GM12878 (cell line): ENCODE measurements around the gene UQCRH.

Experiments
- CBFB ChIP-seq: IDR thresholded peaks from 2 replicates; pipeline ENCODE4 v1.6.1; 2016; ENCODE audit warnings: antibody characterized with exemption, low read depth
- EP300 ChIP-seq, 2 experiments: fragments of 150-350 bp in 1 of 2; IDR thresholded peaks; 2 replicates each; pipeline ENCODE4 v1.6.1; 2011 to 2012; ENCODE audit warnings: low read depth in 2 of 2, low read length in 2 of 2, borderline replicate concordance in 1 of 2, improper control_type of control experiment in 1 of 2, inconsistent platforms in 1 of 2; ENCODE audit not compliant: control insufficient read depth in 1 of 2
- KDM1A ChIP-seq: fragments of 200-600 bp; sonication (generic); IDR thresholded peaks from 2 replicates; pipeline ENCODE4 v1.6.1; 2016; ENCODE audit warnings: borderline replicate concordance
- TF ChIP-seq, protein P1 (sequence below), 3 experiments: IDR thresholded peaks in 2 of 3; conservative IDR thresholded peaks in 1 of 3; 2 replicates each; pipeline ENCODE4 v1.5.1; 2011; ENCODE audit warnings: low read depth in 3 of 3, low read length in 3 of 3, mild to moderate bottlenecking in 3 of 3, control low read depth in 2 of 3, moderate library complexity in 2 of 3, inconsistent platforms in 1 of 3, mixed read lengths in 1 of 3; ENCODE audit not compliant: control insufficient read depth in 2 of 3, insufficient read depth in 1 of 3; ENCODE audit errors: extremely low read depth in 1 of 3
- TF ChIP-seq, protein P2 (sequence below): IDR thresholded peaks from 2 replicates; pipeline ENCODE4 v1.6.1; 2012; ENCODE audit warnings: mild to moderate bottlenecking, low read depth, low read length

DNA sequence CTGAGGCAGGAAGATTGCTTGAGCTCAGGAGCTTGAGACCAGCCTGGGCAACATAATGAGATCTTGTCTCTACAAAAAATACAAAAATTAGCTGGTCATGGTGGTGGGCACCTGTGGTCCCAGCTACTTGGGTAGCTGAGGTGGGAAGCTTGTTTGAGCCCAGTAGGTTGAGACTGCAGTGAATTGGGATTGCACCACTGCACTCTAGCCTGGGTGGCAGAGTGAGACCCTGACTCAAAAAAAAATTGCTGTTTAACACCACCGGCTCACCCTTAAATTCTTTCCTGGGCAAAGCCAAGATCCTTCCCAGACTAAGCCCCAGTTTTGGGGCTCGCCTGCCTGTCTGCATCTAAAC, 30.5 kb downstream of the UQCRH start:
- TF ChIP-seq EP300 (IDR thresholded peaks at IDR 0.05; ENCODE audit: borderline replicate concordance in 1 of 2, control insufficient read depth in 1 of 2, low read depth in 2 of 2, low read length in 2 of 2) (no peak), CBFB (no peak), KDM1A (no peak)
- TF ChIP-seq, protein P1, sequence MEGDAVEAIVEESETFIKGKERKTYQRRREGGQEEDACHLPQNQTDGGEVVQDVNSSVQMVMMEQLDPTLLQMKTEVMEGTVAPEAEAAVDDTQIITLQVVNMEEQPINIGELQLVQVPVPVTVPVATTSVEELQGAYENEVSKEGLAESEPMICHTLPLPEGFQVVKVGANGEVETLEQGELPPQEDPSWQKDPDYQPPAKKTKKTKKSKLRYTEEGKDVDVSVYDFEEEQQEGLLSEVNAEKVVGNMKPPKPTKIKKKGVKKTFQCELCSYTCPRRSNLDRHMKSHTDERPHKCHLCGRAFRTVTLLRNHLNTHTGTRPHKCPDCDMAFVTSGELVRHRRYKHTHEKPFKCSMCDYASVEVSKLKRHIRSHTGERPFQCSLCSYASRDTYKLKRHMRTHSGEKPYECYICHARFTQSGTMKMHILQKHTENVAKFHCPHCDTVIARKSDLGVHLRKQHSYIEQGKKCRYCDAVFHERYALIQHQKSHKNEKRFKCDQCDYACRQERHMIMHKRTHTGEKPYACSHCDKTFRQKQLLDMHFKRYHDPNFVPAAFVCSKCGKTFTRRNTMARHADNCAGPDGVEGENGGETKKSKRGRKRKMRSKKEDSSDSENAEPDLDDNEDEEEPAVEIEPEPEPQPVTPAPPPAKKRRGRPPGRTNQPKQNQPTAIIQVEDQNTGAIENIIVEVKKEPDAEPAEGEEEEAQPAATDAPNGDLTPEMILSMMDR (IDR thresholded peaks at IDR 0.05 in 2 of 3, conservative IDR thresholded peaks at IDR 0.05 in 1 of 3; ENCODE audit: control insufficient read depth in 2 of 3, extremely low read depth in 1 of 3, insufficient read depth in 1 of 3, low read depth in 3 of 3, low read length in 3 of 3): no peak
- TF ChIP-seq, protein P2, sequence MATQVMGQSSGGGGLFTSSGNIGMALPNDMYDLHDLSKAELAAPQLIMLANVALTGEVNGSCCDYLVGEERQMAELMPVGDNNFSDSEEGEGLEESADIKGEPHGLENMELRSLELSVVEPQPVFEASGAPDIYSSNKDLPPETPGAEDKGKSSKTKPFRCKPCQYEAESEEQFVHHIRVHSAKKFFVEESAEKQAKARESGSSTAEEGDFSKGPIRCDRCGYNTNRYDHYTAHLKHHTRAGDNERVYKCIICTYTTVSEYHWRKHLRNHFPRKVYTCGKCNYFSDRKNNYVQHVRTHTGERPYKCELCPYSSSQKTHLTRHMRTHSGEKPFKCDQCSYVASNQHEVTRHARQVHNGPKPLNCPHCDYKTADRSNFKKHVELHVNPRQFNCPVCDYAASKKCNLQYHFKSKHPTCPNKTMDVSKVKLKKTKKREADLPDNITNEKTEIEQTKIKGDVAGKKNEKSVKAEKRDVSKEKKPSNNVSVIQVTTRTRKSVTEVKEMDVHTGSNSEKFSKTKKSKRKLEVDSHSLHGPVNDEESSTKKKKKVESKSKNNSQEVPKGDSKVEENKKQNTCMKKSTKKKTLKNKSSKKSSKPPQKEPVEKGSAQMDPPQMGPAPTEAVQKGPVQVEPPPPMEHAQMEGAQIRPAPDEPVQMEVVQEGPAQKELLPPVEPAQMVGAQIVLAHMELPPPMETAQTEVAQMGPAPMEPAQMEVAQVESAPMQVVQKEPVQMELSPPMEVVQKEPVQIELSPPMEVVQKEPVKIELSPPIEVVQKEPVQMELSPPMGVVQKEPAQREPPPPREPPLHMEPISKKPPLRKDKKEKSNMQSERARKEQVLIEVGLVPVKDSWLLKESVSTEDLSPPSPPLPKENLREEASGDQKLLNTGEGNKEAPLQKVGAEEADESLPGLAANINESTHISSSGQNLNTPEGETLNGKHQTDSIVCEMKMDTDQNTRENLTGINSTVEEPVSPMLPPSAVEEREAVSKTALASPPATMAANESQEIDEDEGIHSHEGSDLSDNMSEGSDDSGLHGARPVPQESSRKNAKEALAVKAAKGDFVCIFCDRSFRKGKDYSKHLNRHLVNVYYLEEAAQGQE: no peak
